Activated CD4-positive, alpha-beta memory T cell treated with anti-CD3 and anti-CD28 coated beads, Interleukin-2, amount 10 ng/mL, durations not matched to agents 7 days and 5 days (primary cell): ENCODE data around the gene TTLL7. TPM values are rescaled to one million over a fixed set of nuclear protein-coding genes. Genes with fewer than 3 reads are reported as not detected.
"Not testable (repeated sequence)": the region's sequence is repeated elsewhere in the genome, so short reads cannot be mapped to it uniquely, and the experiment has no call there.

Experiments
- CTCF ChIA-PET: fragments of 350-600 bp; sonication (Branson Sonifier 250); formaldehyde crosslinking; loops from one replicate; lab custom pipeline; 2021; ENCODE audit warnings: antibody characterized with exemption, inconsistent platforms; lab: Charles Lee
- POLR2A ChIA-PET: fragments of 350-600 bp; sonication (Branson Sonifier 250); formaldehyde crosslinking; loops from one replicate; lab custom pipeline; 2021; ENCODE audit warnings: antibody characterized with exemption; lab: Charles Lee
- DNase-seq: peaks from one replicate; pipeline ENCODE4 v3.0.0-alpha.2; 2020
- H3K27ac Mint-ChIP-seq: one replicate; pipeline ENCODE4 v1.8.0; 2021; ENCODE audit warnings: mild to moderate bottlenecking, mixed read lengths
- H3K27me3 Mint-ChIP-seq: one replicate; pipeline ENCODE4 v1.8.0; 2021; ENCODE audit warnings: mixed read lengths
- H3K36me3 Mint-ChIP-seq: one replicate; pipeline ENCODE4 v1.8.0; 2021; ENCODE audit warnings: low read depth, mixed read lengths
- H3K4me1 Mint-ChIP-seq: one replicate; pipeline ENCODE4 v1.8.0; 2021; ENCODE audit warnings: mixed read lengths
- H3K4me3 Mint-ChIP-seq: one replicate; pipeline ENCODE4 v1.8.0; 2021; ENCODE audit warnings: mild to moderate bottlenecking, mixed read lengths
- H3K9me3 Mint-ChIP-seq: one replicate; pipeline ENCODE4 v1.8.0; 2021; ENCODE audit warnings: mixed read lengths
- total RNA-seq, 2 experiments: library from RNA; stranded (reverse); gene quantifications; one replicate each; pipeline ENCODE4 v1.2.3, GENCODE V29; 2021

TTLL7 gene
- total RNA-seq, 2 experiments from 2014 or later = 2.2 to 2.5 TPM

DNA sequence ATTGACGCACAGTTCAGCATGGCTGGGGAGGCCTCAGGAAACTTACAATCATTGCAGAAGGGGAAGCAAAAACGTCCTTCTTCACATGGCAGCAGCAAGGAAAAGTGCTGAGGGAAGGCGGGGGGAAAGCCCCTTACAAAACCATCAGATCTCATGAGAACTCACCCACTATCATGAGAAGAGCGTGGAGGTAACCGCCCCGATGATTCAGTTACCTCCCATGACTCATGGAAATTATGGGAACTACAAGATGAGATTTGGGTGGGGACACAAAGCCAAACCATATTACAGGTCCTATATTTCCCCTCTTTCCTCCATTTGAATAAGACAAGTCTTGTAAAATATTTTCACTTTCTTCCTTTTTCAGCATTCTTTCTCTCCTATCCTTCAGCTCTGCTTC, 7.7 kb upstream of the TTLL7 start:
- H3K9me3 Mint-ChIP-seq = no peaks in the 10 kb centered on the region
- ChIA-PET CTCF (no interaction called here), POLR2A (no interaction called here)
- no peaks in the 10 kb centered on the region for H3K4me1 Mint-ChIP-seq
- H3K36me3 Mint-ChIP-seq = no peaks in the 10 kb centered on the region
- H3K27me3 Mint-ChIP-seq = peaks cover 18% of the 10 kb centered on the region
- no peak for DNase-seq
- H3K27ac Mint-ChIP-seq = no peak overlapping the region
- no peak overlapping the region for H3K4me3 Mint-ChIP-seq

GRCh38 chr1:84001501-84001900, 2.6 kb upstream of the TTLL7 start:
- ChIA-PET POLR2A (no interaction called here), CTCF (no interaction called here)
- Mint-ChIP-seq H3K36me3 (no peaks in the 10 kb centered on the region), H3K27me3 (peaks cover 51% of the 10 kb centered on the region), H3K9me3 (no peaks in the 10 kb centered on the region), H3K27ac (no peak overlapping the region), H3K4me1 (peaks cover 18% of the 10 kb centered on the region), H3K4me3 (no peak overlapping the region)
- DNase-seq = no peak

DNA sequence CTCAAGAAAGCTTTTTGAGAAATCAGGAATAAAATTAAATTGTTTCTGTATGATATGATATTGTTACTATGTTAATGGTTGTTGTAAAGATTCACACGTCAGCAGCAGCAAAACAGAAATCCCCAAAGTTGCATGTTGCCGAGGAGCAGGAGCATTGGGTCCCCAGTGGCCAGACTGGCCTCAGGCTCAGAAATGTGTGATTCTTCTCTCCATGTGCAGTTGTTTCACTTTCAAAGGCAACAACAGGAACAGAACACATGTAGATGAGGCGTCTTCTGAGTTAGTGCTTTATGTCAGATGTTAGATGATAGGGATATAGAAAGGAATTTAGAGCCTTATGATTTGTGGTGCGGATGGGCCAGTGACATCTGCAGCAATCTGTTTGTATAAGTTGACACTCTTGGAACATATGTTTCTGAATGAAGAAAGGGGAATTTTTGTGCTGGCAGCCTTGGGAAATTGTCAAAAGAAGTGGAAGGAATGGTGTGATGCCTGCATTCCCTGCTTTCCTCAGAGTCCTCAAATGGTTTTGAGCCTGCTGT, 2.1 kb upstream of the TTLL7 start:
- Mint-ChIP-seq H3K4me3 (no peak overlapping the region), H3K9me3 (no peaks in the 10 kb centered on the region), H3K27ac (no peak overlapping the region), H3K4me1 (peaks cover 19% of the 10 kb centered on the region), H3K27me3 (peaks cover 54% of the 10 kb centered on the region), H3K36me3 (no peaks in the 10 kb centered on the region)
- DNase-seq = no peak
- POLR2A ChIA-PET = no interaction called here
- CTCF ChIA-PET = no interaction called here

DNA sequence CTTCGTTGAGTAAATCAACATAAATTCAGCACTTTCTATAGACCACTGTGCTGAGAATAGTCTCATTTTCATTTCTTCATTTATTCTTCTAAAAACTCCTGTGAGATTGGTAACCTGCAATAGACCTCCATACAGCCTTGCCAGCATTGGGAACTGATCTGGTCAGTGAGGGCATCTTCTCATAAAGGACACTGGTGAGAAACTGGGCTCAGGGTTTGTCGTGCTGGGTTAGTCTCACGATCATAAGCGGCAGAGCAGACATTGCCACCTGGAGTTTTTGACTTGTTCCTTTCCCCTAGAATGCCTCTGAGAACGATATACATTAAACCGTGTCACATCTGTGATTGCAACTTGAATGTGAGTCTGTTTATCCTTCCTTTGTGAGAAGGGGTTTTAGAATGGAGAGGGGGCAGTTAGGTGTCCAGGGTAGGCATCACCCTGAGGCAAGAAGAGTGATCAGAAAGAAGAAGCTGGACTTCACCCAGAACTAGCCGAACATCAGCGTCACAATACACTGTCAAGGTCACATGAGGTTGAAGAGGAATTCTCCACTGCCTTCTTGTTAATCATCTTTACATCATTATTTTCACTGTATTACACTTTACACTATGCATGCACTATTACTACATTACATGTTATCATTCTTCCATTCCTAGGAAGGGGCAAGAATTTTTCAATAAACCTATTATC, 1.4 kb upstream of the TTLL7 start:
- no peak overlapping the region for H3K4me3 Mint-ChIP-seq
- no peaks in the 10 kb centered on the region for H3K9me3 Mint-ChIP-seq
- CTCF ChIA-PET = no interaction called here
- no peak for DNase-seq
- POLR2A ChIA-PET = no interaction called here
- H3K27ac Mint-ChIP-seq = no peak overlapping the region
- H3K4me1 Mint-ChIP-seq = peaks cover 19% of the 10 kb centered on the region
- no peaks in the 10 kb centered on the region for H3K36me3 Mint-ChIP-seq
- H3K27me3 Mint-ChIP-seq = peaks cover 58% of the 10 kb centered on the region

DNA sequence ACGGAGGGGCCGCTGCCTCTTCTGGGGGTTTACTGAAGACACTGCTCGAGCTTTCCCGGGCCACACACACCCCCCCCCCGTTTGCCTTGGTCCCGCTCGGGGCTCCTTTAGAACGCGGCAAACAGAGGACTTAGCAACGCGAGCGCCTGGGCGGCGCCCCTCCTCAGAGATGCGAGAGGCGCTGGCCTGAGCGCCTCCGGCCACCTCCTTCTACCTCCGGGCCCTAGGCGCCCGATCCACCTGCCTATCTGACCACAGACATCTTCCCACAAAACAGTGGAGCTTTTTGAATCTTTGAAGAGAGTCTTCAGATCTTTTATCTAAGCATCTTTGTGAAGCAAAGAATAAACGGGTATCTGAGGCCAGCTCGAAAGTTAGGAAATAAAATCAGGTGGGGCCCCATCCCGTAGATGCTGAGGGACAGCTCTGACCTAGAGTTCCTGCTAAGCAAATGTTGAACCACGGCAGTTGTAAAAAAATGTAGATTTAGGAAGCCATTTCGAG, 436 bp upstream of the TTLL7 start:
- CTCF ChIA-PET = no interaction called here
- H3K27ac Mint-ChIP-seq = no peak overlapping the region
- H3K4me1 Mint-ChIP-seq = peaks cover 19% of the 10 kb centered on the region
- no peak for DNase-seq
- no peaks in the 10 kb centered on the region for H3K9me3 Mint-ChIP-seq
- H3K36me3 Mint-ChIP-seq = no peaks in the 10 kb centered on the region
- POLR2A ChIA-PET = interaction anchor here (0.9 to 1.4 kb wide), 4 partner anchors 13 to 145 kb away, joined by 3 to 7 read pairs (median 3); partner anchors contain the start of gene PRKACB
- H3K4me3 Mint-ChIP-seq = peak overlapping the region; percentile 74
- peaks cover 65% of the 10 kb centered on the region for H3K27me3 Mint-ChIP-seq

DNA sequence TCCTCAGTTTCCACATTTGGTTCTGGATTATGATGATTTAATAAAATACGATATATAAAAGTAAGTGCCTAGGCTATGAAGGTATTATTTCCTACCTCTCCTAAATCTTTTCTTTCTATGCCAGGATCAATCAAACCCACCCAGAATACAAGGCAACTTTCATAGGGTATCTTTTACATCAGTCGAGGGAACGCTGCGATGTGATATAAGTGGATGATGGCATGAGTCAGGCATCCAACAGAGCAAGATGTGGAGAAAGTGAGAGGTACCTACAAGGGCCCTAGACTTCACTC, 781 bp downstream of the TTLL7 start:
- Mint-ChIP-seq H3K27me3 (peaks cover 66% of the 10 kb centered on the region), H3K4me3 (peak overlapping the region; percentile 76), H3K27ac (no peak overlapping the region), H3K4me1 (peaks cover 19% of the 10 kb centered on the region), H3K9me3 (no peaks in the 10 kb centered on the region), H3K36me3 (no peaks in the 10 kb centered on the region)
- ChIA-PET POLR2A (interaction anchor here (1.4 kb wide), 1 partner anchor 80 kb away, joined by 7 read pairs; no protein-coding TSS in a partner anchor), CTCF (no interaction called here)
- DNase-seq = no peak

- POLR2A ChIA-PET = no interaction called here
- Mint-ChIP-seq H3K27ac (no peak overlapping the region), H3K9me3 (no peaks in the 10 kb centered on the region), H3K36me3 (no peaks in the 10 kb centered on the region), H3K4me1 (peaks cover 19% of the 10 kb centered on the region), H3K27me3 (peaks cover 70% of the 10 kb centered on the region), H3K4me3 (no peak overlapping the region)
- CTCF ChIA-PET = no interaction called here
- no peak for DNase-seq
Measured at GRCh38 chr1:83997631-83998030, 1.3 kb downstream of the TTLL7 start.

- no peak for DNase-seq
- H3K9me3 Mint-ChIP-seq = no peaks in the 10 kb centered on the region
Measured at GRCh38 chr1:83996621-83997020, 2.3 kb downstream of the TTLL7 start.

GRCh38 chr1:83996191-83996590, 2.7 kb downstream of the TTLL7 start:
- Mint-ChIP-seq H3K36me3 (no peaks in the 10 kb centered on the region), H3K27ac (no peak overlapping the region), H3K9me3 (no peaks in the 10 kb centered on the region), H3K4me3 (no peak overlapping the region), H3K4me1 (peaks cover 19% of the 10 kb centered on the region), H3K27me3 (peaks cover 65% of the 10 kb centered on the region)
- CTCF ChIA-PET = no interaction called here
- no peak for DNase-seq
- POLR2A ChIA-PET = no interaction called here

More at GRCh38 chr1:83996621-83997020, 2.3 kb downstream of the TTLL7 start:
- peaks cover 19% of the 10 kb centered on the region for H3K4me1 Mint-ChIP-seq
- POLR2A ChIA-PET = no interaction called here
- no peak overlapping the region for H3K4me3 Mint-ChIP-seq
- no peak overlapping the region for H3K27ac Mint-ChIP-seq
- CTCF ChIA-PET = no interaction called here
- H3K27me3 Mint-ChIP-seq = peaks cover 69% of the 10 kb centered on the region
- no peaks in the 10 kb centered on the region for H3K36me3 Mint-ChIP-seq

- POLR2A ChIA-PET = no interaction called here
- no peak overlapping the region for H3K27ac Mint-ChIP-seq
- no peak overlapping the region for H3K4me3 Mint-ChIP-seq
- peaks cover 61% of the 10 kb centered on the region for H3K27me3 Mint-ChIP-seq
- CTCF ChIA-PET = no interaction called here
- no peaks in the 10 kb centered on the region for H3K9me3 Mint-ChIP-seq
- H3K4me1 Mint-ChIP-seq = peaks cover 19% of the 10 kb centered on the region
- DNase-seq = no peak
- no peaks in the 10 kb centered on the region for H3K36me3 Mint-ChIP-seq
Measured at GRCh38 chr1:83995649-83996048, 3.3 kb downstream of the TTLL7 start.

DNA sequence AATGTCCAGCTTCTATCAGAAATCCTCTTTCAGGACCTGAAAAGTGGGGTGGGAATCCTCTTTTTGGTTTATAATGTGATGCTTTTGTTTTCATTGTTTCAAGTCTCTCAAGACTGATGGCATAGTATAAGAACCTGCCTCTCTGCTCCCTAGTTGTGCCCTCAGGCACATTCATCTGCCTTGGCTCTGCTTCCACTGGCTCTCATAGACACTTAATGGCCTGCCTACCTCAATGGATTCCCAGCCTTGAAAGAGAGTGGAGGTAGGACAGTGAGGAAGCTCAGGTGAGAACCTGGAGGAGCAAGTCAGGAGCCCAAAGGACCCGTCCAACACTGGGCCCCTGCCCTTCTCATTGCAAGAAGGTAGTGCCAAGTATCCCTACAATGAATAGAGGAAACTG, 4.8 kb downstream of the TTLL7 start:
- DNase-seq = no peak
- Mint-ChIP-seq H3K4me1 (peaks cover 5% of the 10 kb centered on the region), H3K9me3 (no peaks in the 10 kb centered on the region), H3K27ac (no peak overlapping the region), H3K36me3 (no peaks in the 10 kb centered on the region), H3K4me3 (no peak overlapping the region), H3K27me3 (peaks cover 49% of the 10 kb centered on the region)
- POLR2A ChIA-PET = no interaction called here
- CTCF ChIA-PET = no interaction called here

DNA sequence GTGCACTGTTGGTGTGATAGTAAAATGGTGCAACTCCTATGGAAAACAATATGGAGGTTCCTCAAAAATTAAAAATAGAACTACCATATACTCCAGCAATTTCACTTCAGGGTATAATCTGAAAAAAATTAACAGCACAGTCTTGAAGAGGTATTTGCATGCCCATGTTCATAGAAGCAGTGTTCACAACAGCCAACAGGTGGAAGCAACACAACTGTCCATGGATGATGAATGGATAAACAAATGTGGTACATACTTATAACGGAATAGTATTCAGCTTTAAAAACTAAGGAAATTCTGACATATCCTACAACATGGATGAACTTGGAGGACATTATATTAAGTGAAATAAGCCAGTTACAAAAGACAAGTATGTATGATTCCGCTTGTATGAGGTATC, 8.2 kb downstream of the TTLL7 start:
- Mint-ChIP-seq H3K36me3 (no peaks in the 10 kb centered on the region), H3K4me3 (no peak overlapping the region), H3K27me3 (peaks cover 27% of the 10 kb centered on the region), H3K27ac (no peak overlapping the region), H3K9me3 (no peaks in the 10 kb centered on the region), H3K4me1 (no peaks in the 10 kb centered on the region)
- ChIA-PET POLR2A (no interaction called here), CTCF (no interaction called here)
- no peak for DNase-seq

DNA sequence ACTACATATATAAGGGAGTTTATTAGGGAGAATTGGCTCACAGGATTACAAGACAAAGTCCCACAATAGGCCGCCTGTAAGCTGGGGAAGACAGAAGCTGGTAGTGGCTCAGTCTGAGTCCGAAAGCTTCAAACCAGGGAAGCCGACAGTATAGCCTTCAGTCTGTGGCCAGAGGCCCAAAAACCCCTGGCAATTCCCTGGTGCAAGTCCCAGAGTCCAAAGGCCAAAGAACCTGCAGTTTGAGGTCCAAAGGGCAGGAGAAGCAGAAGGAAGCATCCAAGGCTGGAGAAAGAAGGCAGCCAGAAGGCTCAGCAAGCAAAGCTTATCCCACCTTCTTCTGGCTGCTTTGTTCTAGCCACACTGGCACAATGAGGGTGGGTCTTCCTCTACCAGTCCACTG, 13.9 kb downstream of the TTLL7 start:
- Mint-ChIP-seq H3K9me3 (no peaks in the 10 kb centered on the region), H3K27ac (no peak overlapping the region), H3K27me3 (peaks cover 2% of the 10 kb centered on the region), H3K36me3 (no peaks in the 10 kb centered on the region), H3K4me3 (no peak overlapping the region), H3K4me1 (no peaks in the 10 kb centered on the region)
- ChIA-PET CTCF (no interaction called here), POLR2A (no interaction called here)
- no peak for DNase-seq

DNA sequence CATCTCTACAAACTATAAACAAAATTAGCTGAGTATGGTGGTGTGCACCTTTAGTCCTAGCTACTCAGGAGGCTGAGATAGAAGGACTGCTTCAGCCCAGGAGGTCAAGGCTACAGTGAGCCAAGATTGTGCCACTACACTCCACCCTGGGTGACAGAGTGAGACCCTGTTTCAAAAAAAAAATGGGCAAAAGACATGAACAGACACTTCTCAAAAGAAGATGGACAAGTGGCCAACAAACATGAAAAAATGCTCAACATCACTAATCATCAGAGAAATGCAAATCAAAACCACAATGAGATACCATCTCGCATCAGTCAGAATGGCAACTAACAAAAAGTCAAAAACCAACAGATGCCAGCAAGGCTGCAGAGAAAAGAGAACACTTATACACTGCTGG, 15.0 kb downstream of the TTLL7 start:
- H3K9me3 Mint-ChIP-seq, DNase-seq, H3K4me3 Mint-ChIP-seq, H3K36me3 Mint-ChIP-seq, H3K27me3 Mint-ChIP-seq, H3K4me1 Mint-ChIP-seq, POLR2A ChIA-PET, H3K27ac Mint-ChIP-seq: not testable (repeated sequence)
- CTCF ChIA-PET = interaction anchor here (1.2 kb wide), 1 partner anchor 11 kb away, joined by 3 read pairs; no protein-coding TSS in a partner anchor
